Activated naive CD4-positive, alpha-beta T cell treated with Interleukin-2 at 50 U/mL for 16 hours (primary cell): ENCODE data around the gene ROPN1.
A peak's percentile ranks its signal among the peaks of the same experiment; 100 is the strongest.
"Not testable (repeated sequence)": the region's sequence is repeated elsewhere in the genome, so short reads cannot be mapped to it uniquely, and the experiment has no call there.

Source experiments
- DNase-seq: peaks from one replicate; pipeline ENCODE4 v3.0.0-alpha.2; 2020

Gene ROPN1

GRCh38 chr3:123991730-123992588 lies at the start of gene ROPN1:
Gene ROPN1, minus strand, starts transcription at chr3:123992124. Its CDS starts 11,643 bp downstream, at chr3:123980481.
- DNase-seq: not testable (repeated sequence)

DNA sequence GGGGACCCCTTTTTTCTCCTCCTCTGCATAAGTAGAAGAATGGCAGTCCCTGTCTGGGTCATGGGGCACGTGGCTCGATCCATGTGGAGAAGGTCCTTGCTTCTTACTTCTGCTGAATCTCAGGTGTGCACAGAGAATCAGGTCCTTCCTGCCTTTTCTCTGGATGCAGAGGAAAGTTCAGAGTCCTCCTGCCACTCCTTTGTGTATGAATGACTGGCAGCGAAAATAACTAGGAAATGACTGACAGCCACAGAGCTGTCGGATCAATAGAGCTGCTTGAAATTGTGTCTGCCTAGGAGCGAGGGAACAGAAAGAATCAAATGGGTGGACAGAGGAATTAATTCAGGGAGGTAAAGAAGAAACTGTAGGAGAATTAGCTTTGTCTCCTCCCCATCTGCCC lies 49.6 kb upstream of the ROPN1 start:
- DNase-seq: no peak

- no peak for DNase-seq
Measured at GRCh38 chr3:124037326-124037725, 45.4 kb upstream of the ROPN1 start.

- not testable (repeated sequence) for DNase-seq
Measured at GRCh38 chr3:124036214-124036613, 44.3 kb upstream of the ROPN1 start.

GRCh38 chr3:124035463-124036121 lies 43.7 kb upstream of the ROPN1 start:
- DNase-seq: no peak

- DNase-seq: no peak
Measured at GRCh38 chr3:124034844-124035152, 42.9 kb upstream of the ROPN1 start.

DNA sequence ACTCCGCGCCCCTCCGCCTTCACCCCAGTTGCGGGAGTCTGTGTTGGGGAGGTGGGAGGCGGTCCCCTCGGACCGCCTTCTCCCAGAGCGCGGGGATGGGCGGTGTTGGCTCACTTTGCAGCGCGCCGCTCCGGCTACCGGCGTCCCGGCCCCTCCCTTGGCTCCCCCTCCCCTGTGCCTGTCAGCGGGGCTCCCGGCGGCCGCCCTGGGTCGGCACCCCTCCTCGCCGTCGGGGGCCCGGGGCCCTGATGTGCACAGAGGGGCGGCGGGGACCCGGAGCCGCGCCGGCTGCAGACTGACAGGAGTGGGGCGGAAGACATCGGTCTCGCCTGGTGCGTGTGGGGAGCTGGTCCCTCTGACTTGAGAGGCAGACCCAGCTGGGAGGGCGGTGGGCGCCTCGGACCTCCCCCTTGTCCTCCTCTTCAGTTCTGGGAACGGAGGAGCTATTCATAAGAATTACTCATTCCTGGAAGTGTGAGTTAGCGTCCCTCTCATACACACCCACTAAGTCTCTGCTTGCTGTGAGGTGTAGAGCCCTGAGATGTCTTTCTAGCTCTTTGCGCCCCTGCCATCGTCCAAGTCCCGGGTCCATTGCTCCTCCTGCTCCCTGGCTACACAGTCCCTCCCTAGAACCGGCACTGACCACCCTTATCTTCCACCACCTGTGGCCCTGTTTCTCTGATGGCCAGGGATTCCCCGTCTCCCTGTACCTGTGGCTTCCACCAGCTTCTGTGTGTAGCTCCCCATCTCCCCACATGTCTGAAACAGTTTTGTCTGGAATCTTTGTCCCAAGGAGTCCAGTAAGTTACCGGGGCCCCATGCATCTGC lies 42.3 kb upstream of the ROPN1 start:
- peak; percentile 9 for DNase-seq

GRCh38 chr3:124033360-124034015 lies 41.6 kb upstream of the ROPN1 start, which contains the start of gene KALRN:
Gene KALRN, plus strand, starts transcription at chr3:124033369.
- no peak for DNase-seq

GRCh38 chr3:124032881-124033359 lies 41.0 kb upstream of the ROPN1 start:
- peak; percentile 66 for DNase-seq

DNA sequence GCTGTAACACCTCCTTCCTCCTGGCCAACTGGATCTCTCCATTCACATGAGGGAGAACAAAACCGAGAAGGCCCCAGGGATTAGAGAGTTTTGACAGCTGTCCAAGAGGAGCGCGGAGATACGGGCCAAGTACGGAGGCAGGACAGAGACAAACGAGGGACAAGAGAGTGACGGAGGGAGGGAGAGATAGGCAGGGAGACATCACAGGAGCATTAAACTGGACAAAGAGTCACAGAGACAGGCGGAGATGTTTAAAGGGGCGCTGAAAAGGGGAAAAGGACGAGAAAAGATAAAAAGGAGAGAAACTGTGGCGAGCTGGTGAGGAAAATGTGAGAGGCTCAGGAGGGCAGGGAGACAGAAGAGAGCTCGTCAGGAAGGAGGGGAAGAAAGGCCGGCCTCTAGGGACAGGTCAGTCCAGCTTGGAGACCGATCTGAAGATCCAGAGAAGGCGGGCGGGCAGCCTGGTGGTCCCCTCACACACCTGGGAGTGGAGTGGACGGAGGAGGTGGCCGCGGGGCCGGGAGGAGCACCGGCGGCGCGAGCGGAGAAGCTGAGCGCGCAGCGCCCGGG lies 40.5 kb upstream of the ROPN1 start:
- no peak for DNase-seq

- DNase-seq: no peak
Measured at GRCh38 chr3:124026516-124026915, 34.6 kb upstream of the ROPN1 start.

DNA sequence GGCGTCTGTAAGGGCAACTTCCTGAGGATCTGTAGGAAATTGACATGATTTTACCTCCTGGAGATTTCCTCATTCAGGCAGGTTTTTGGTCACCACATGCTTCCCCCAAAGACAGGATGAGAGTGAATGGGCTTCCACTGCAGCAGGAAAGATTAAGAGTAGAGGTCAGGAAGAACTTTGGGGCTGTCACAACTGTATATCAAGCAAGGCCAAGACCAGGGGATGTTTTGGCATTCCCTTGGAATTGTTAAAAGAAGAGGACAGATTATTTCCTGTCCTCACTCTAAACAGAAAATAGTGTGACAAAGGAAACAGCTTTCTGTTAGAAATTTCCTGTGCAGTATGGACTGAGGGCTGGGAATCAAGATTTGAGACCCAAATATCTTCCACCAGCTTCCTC lies 31.6 kb upstream of the ROPN1 start:
- not testable (repeated sequence) for DNase-seq

DNA sequence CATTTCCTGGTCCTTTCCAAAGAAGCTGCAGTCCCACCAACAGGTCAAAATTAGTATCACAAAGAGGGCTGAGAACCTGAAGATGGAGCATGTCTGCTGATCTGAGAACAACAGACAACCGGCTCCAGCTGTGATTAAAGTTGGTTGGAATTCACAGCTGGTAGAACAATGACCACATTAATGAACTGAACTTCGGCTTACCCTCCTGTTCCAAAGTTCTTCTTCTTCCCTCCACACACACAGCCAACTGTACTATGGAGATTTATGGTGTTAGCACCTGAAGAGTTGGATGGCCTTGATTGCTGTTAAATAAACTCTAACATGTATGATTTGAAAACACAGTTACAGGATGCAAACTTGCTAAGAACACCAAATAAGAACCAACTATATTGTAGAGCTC lies 27.4 kb upstream of the ROPN1 start:
- no peak for DNase-seq

DNA sequence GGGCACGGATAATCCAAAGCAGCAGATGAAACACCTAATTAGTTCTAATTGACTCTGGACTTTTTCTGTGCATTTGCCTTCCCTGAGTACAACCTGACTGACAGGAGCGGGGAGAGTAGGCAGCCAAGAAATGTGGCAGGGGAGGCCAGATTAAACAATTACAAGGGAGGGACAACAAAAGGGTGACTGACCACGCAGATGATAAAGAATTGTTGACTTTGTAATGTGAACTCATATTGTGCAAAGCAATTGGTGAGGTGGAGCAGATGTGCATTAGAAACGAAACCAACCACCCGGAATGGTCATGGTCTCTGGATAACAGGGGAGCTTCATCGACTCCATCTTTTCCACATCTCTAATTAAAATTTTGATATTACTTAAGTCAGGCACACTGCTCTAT lies 25.6 kb upstream of the ROPN1 start:
- not testable (repeated sequence) for DNase-seq

- not testable (repeated sequence) for DNase-seq
Measured at GRCh38 chr3:124016483-124016882, 24.6 kb upstream of the ROPN1 start.

GRCh38 chr3:124014366-124014942 lies 22.5 kb upstream of the ROPN1 start:
- no peak for DNase-seq

DNA sequence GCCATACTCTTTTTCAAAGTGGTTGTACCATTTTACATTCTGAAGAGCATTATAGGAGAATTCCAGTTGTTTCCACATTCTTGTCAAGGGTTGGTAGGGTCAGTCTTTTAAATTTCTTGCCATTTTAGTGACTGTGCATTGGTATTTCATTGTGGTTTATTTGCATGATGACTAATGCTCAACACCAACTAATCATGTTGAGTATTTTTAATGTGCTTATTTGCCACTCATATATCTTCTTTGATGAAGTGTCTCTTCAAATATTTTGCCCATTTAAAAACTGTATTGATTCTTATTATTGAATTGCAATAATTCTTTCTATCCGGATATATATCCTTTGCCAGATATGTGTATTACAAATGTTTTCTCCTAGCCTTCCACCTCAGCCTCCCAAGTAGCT lies 16.4 kb upstream of the ROPN1 start:
- not testable (repeated sequence) for DNase-seq

DNA sequence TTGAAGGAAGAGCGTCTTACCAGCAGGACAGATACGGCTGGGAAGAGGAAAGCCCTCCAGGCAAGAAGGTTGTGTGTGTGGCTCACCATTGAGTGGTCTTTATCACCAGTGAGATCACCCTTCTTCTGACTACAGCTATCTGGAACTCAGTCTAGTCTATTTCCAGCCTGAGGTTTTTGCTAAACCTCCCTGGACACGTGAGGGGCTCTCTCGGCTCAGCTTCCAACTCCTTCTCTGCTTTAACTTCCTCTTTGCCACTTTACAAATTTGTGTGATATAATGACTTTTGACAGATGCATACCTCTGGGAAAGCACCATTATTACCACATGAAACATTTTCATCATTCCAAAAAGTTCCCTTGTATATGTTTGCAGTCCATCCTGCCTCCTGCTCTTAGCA lies 15.3 kb upstream of the ROPN1 start:
- no peak for DNase-seq

DNA sequence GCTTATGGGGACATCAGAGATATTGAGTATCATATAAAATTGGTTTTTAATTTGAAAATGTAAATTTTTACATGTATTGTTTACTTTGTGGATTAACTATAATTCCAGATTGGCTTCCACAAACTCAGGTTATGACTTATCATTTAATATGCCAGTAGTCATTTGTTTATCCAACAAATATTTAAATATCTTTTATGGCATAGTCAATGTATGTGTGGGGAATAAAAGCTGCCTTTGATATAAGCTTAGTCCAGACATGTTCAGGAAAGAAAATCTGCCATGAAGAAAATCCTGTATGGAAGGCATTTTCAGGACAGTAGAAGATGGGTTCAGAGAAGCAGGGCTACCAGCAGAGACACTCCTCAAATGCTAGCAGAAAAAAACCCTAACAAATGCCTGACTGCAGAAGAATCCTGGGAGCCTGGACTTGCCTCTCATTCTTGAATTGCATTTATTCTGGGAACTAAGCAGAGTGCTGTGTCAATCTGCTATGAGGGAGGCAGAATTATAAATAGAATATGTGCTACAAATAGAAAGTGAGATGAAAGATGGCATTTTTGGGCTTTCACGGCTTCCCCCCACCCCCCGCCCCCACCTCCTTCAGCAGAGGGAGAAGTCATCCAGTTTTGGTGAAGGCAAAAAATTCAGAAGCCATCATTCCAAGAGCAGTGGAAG lies 10.6 kb upstream of the ROPN1 start:
- DNase-seq: not testable (repeated sequence)

- not testable (repeated sequence) for DNase-seq
Measured at GRCh38 chr3:124001366-124001765, 9.4 kb upstream of the ROPN1 start.

- no peak for DNase-seq
Measured at GRCh38 chr3:123997543-123997942, 5.6 kb upstream of the ROPN1 start.
